ENCODE data around the gene STARD5. TPM values are rescaled to one million over a fixed set of nuclear protein-coding genes. Genes with fewer than 3 reads are reported as not detected.

Gene STARD5
- total RNA-seq, 6 experiments from 2014 or later, result 2.7 to 4.0 (median 3.6) TPM

DNA sequence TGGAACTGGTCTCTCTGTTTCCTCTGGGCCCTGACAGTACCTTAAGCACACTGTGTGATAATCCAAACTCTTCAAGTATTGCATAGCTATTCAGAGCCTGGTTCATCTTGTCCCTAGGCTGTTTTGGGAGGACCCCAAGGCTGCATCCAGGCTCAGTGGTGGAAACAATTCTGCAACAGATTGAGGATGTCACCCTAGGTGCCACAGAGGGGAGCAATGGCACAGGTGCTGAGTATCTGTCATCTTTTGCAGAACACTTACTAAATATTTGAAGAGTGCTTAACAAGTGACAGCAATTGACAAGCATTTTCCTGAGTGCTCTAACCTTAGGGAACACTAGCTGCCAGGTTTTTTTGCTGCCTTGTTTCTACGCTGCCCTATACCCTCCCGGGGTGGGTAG lies 27.8 kb downstream of the STARD5 start:
- TF ChIP-seq, protein P1, sequence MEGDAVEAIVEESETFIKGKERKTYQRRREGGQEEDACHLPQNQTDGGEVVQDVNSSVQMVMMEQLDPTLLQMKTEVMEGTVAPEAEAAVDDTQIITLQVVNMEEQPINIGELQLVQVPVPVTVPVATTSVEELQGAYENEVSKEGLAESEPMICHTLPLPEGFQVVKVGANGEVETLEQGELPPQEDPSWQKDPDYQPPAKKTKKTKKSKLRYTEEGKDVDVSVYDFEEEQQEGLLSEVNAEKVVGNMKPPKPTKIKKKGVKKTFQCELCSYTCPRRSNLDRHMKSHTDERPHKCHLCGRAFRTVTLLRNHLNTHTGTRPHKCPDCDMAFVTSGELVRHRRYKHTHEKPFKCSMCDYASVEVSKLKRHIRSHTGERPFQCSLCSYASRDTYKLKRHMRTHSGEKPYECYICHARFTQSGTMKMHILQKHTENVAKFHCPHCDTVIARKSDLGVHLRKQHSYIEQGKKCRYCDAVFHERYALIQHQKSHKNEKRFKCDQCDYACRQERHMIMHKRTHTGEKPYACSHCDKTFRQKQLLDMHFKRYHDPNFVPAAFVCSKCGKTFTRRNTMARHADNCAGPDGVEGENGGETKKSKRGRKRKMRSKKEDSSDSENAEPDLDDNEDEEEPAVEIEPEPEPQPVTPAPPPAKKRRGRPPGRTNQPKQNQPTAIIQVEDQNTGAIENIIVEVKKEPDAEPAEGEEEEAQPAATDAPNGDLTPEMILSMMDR (IDR thresholded peaks at IDR 0.05), result no peak
- Mint-ChIP-seq H3K4me1 (ENCODE audit: low read depth) (peaks cover 12% of the 10 kb centered on the region), H3K4me3 (no peak overlapping the region), H3K9me3 (no peaks in the 10 kb centered on the region), H3K27me3 (ENCODE audit: insufficient read depth) (peaks cover 24% of the 10 kb centered on the region), H3K36me3 (ENCODE audit: low read depth) (no peaks in the 10 kb centered on the region), H3K27ac (no peak overlapping the region)
- no peak for DNase-seq

DNA sequence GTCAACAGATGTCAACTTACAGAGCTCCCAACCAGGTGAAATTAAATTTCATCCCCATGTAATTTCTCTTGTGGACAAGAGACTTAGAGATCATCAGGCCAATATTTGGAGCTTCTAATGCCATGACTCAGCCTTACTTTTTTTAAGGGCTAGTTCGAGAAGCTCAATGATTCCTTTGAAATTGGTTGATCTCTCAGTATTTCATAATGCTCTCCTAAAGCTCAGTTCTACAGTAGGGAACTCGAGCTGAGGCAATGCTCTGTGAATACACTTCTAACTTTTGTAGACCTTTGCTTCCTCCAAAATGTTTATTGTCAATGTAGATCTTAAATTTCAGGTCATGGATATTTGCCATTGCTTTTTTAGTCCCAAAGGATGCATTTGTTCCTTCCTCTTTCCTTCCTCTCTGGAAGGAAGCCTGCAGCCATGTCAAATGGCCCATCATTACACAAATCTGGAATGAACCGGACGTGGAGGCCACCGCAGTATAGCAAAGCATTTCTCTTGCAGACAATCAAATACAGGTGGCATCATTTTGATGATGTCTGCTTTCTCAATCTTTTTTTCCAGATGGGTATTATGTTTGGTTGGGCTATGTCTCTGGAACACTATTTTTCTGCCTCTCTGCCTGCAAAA lies 28.3 kb downstream of the STARD5 start:
- peaks cover 20% of the 10 kb centered on the region for H3K27me3 Mint-ChIP-seq (ENCODE audit: insufficient read depth)
- H3K27ac Mint-ChIP-seq, result no peak overlapping the region
- H3K4me3 Mint-ChIP-seq, result no peak overlapping the region
- no peaks in the 10 kb centered on the region for H3K36me3 Mint-ChIP-seq (ENCODE audit: low read depth)
- no peak for DNase-seq
- H3K9me3 Mint-ChIP-seq, result no peaks in the 10 kb centered on the region
- H3K4me1 Mint-ChIP-seq (ENCODE audit: low read depth), result peaks cover 12% of the 10 kb centered on the region
- TF ChIP-seq, protein P1 (IDR thresholded peaks at IDR 0.05), result no peak

- Mint-ChIP-seq H3K9me3 (no peaks in the 10 kb centered on the region), H3K27me3 (ENCODE audit: insufficient read depth) (peaks cover 24% of the 10 kb centered on the region), H3K36me3 (ENCODE audit: low read depth) (no peaks in the 10 kb centered on the region), H3K4me1 (ENCODE audit: low read depth) (peaks cover 12% of the 10 kb centered on the region), H3K27ac (no peak overlapping the region), H3K4me3 (no peak overlapping the region)
- TF ChIP-seq, protein P1 (IDR thresholded peaks at IDR 0.05), result no peak
- DNase-seq, result no peak
Measured at GRCh38 chr15:81294516-81294880, 29.4 kb downstream of the STARD5 start.

DNA sequence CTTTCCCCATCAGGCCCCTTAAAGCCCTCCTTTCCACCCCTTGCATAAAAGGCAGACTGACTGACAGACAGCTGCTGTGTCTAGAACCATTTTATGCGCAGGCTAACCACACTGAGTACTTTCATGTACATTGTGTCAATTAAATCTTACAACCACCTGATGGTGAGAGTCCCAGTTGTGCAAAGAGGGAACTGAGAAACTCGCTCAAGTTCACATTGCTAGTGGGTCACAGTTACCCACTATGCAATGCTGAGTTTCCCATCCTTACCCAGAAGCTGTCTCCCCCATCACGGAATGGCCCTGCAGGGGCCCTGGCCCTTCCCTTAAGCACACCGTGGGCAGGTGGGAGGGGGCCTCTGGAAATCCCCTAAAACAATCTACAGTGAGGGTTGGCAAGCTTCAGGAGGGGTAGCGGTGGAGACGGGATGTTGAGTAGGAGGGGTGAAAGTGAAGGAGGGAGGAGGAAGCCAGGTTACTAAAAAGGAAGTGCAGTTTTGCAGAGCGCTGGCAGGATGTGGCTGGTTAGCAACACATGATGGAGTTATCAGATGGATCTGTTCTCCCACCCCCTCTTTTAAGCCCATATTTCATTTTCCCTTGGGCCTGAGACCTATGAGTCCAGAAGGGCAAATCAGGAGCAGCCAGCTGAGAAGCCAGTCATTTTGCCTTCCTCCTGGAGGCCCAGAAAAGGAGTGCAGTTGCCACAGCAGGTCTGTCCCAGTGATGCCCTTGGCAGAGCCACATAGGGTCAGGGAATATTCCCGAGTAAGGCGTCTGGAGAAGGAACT lies 30.0 kb downstream of the STARD5 start:
- Mint-ChIP-seq H3K4me1 (ENCODE audit: low read depth) (peaks cover 12% of the 10 kb centered on the region), H3K9me3 (no peaks in the 10 kb centered on the region), H3K27ac (no peak overlapping the region), H3K4me3 (no peak overlapping the region), H3K27me3 (ENCODE audit: insufficient read depth) (peaks cover 24% of the 10 kb centered on the region), H3K36me3 (ENCODE audit: low read depth) (no peaks in the 10 kb centered on the region)
- TF ChIP-seq, protein P1 (IDR thresholded peaks at IDR 0.05), result no peak
- DNase-seq, result no peak

GRCh38 chr15:81292523-81293001 lies 31.4 kb downstream of the STARD5 start:
- TF ChIP-seq, protein P1 (IDR thresholded peaks at IDR 0.05), result no peak
- Mint-ChIP-seq H3K27ac (no peak overlapping the region), H3K36me3 (ENCODE audit: low read depth) (no peaks in the 10 kb centered on the region), H3K27me3 (ENCODE audit: insufficient read depth) (peaks cover 25% of the 10 kb centered on the region), H3K9me3 (no peaks in the 10 kb centered on the region), H3K4me1 (ENCODE audit: low read depth) (peaks cover 10% of the 10 kb centered on the region), H3K4me3 (no peak overlapping the region)
- DNase-seq, result no peak

Measured in HFFc6 (cell line).